Measurements from ENCODE around the gene ZCCHC4.

Gene ZCCHC4

GRCh38 chr4:25379591-25379990, 67.0 kb downstream of the ZCCHC4 start:
- no peak overlapping the region for H3K27ac ChIP-seq

GRCh38 chr4:25383647-25384046, 71.1 kb downstream of the ZCCHC4 start:
- no peak overlapping the region for H3K27ac ChIP-seq
- TF ChIP-seq, protein P1, sequence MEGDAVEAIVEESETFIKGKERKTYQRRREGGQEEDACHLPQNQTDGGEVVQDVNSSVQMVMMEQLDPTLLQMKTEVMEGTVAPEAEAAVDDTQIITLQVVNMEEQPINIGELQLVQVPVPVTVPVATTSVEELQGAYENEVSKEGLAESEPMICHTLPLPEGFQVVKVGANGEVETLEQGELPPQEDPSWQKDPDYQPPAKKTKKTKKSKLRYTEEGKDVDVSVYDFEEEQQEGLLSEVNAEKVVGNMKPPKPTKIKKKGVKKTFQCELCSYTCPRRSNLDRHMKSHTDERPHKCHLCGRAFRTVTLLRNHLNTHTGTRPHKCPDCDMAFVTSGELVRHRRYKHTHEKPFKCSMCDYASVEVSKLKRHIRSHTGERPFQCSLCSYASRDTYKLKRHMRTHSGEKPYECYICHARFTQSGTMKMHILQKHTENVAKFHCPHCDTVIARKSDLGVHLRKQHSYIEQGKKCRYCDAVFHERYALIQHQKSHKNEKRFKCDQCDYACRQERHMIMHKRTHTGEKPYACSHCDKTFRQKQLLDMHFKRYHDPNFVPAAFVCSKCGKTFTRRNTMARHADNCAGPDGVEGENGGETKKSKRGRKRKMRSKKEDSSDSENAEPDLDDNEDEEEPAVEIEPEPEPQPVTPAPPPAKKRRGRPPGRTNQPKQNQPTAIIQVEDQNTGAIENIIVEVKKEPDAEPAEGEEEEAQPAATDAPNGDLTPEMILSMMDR (conservative IDR thresholded peaks at IDR 0.05), result no peak

More at GRCh38 chr4:25379591-25379990, 67.0 kb downstream of the ZCCHC4 start:
- TF ChIP-seq, protein P1 (conservative IDR thresholded peaks at IDR 0.05), result no peak

DNA sequence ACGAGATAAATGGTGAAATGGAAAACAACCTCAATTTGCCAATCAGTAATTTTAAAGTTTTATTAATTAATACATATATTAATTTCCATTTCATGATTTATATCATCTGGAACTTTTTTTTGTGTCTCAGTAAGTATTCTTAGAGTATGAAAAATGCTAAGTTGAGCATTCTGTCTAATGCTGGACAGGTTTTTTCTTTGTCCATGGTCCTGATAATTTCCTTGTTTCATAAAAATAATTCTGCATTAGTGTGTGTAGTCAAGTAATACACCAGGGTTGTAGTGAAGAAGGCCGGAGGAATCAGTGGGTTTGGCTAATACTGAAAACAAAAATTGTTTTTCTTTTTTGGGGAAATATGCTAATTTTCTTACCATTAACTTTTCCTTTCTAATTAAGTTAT, 74.4 kb downstream of the ZCCHC4 start:
- no peak overlapping the region for H3K27ac ChIP-seq
- TF ChIP-seq, protein P1 (conservative IDR thresholded peaks at IDR 0.05), result no peak

GRCh38 chr4:25397305-25397704, 84.7 kb downstream of the ZCCHC4 start:
- TF ChIP-seq, protein P1 (conservative IDR thresholded peaks at IDR 0.05), result no peak
- no peak overlapping the region for H3K27ac ChIP-seq

DNA sequence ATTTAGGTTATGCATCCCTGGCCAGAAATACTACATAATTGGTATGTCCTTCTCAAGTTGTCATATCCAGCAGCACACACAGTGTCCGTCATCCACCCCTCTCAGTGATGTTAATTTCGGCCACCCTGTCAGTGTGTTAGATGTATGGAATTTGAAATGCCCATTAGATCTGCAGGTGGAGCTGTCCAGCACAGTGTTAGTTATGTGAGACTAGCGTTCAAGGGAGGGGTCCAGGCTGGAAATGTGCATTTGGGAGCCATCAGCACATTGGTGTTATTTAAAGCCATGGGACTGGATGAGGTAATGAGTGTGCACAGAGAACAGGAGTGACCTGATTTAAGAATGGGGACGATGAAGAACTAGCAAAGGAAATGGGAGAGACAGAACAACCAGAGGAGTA, 86.9 kb downstream of the ZCCHC4 start:
- TF ChIP-seq, protein P1 (conservative IDR thresholded peaks at IDR 0.05), result no peak
- no peak overlapping the region for H3K27ac ChIP-seq

- no peak overlapping the region for H3K27ac ChIP-seq
Observed at GRCh38 chr4:25401066-25401465, 88.5 kb downstream of the ZCCHC4 start.

GRCh38 chr4:25402521-25402920, 89.9 kb downstream of the ZCCHC4 start:
- TF ChIP-seq, protein P1 (conservative IDR thresholded peaks at IDR 0.05), result no peak
- no peak overlapping the region for H3K27ac ChIP-seq

More at GRCh38 chr4:25401066-25401465, 88.5 kb downstream of the ZCCHC4 start:
- TF ChIP-seq, protein P1 (conservative IDR thresholded peaks at IDR 0.05), result no peak

Data from VCaP (cell line).